PC-3 (cell line): ENCODE results near the gene RBM4B.

Experiments
- EZH2 ChIP-seq: fragments of 300-600 bp; sonication (generic); IDR thresholded peaks from one replicate; pipeline ENCODE4 v1.6.1; 2017; ENCODE audit warnings: antibody characterized with exemption, mild to moderate bottlenecking, low read length; ENCODE audit not compliant: unreplicated experiment
- TF ChIP-seq, protein P1 (sequence below): fragments of 300-600 bp; sonication (generic); conservative IDR thresholded peaks from 2 replicates; pipeline ENCODE4 v1.5.1; 2017; ENCODE audit warnings: antibody characterized with exemption, low read depth, mild to moderate bottlenecking, low read length

DNA sequence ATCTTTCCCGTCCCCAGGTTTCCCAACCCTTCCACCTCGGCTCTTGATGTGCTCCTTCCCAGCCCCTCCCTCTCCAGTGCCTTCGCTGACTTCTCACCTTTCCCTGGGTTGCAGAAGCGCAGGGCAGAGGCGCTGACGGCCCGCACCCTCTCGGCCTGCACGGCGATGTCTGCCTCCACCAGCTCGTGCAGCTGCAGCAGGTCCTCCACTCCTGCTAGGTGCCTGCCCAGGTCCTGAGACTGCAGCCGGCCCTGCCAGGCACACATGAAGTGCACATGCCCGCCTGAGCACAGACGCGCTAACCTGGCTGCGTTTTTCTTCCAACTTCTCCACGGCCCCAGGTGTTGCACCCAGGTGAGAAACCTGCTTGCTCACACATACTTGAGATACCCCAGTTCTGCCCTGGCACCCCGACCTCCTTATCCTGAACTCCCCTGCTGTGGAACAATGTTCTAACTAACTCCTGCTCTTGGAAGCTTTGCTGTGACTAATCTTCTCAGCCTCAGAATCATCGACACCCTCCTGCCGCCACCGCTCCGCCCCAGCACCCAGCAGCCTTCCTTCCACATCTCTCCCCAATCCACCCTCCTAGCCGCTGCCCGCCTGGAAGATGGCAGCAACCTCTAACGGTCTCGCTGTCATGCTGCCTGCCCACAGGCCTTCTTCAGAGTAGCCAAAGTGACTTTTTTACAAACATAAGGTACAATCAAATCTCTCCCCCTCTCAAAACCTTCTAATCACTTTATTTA lies 28.1 kb upstream of the RBM4B start:
- TF ChIP-seq, protein P1, sequence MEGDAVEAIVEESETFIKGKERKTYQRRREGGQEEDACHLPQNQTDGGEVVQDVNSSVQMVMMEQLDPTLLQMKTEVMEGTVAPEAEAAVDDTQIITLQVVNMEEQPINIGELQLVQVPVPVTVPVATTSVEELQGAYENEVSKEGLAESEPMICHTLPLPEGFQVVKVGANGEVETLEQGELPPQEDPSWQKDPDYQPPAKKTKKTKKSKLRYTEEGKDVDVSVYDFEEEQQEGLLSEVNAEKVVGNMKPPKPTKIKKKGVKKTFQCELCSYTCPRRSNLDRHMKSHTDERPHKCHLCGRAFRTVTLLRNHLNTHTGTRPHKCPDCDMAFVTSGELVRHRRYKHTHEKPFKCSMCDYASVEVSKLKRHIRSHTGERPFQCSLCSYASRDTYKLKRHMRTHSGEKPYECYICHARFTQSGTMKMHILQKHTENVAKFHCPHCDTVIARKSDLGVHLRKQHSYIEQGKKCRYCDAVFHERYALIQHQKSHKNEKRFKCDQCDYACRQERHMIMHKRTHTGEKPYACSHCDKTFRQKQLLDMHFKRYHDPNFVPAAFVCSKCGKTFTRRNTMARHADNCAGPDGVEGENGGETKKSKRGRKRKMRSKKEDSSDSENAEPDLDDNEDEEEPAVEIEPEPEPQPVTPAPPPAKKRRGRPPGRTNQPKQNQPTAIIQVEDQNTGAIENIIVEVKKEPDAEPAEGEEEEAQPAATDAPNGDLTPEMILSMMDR = no peak
- TF ChIP-seq EZH2 = no peak
